ENCODE data around the gene ERP27.

DNA sequence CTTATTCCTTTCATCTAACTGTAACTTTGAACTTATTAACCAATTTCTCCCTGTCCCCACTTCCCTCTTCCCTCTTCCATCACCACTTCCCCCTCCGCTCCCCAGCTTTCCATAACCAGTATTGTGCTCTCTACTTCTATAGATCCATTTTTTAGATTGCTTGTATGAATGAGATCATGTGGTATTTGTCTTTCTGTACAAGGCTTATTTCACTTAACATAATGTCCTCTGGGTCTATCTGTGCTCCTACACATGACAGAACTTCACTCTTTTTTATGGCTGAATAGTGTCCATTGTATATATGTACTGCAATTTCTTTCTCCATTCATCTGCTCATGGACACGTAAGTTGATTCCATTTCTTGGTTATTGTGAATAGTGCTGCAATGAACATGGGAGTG lies 14.4 kb downstream of the ERP27 start:
- TF ChIP-seq POLR2A (IDR thresholded peaks at IDR 0.05): no peak
- TF ChIP-seq, protein P1, sequence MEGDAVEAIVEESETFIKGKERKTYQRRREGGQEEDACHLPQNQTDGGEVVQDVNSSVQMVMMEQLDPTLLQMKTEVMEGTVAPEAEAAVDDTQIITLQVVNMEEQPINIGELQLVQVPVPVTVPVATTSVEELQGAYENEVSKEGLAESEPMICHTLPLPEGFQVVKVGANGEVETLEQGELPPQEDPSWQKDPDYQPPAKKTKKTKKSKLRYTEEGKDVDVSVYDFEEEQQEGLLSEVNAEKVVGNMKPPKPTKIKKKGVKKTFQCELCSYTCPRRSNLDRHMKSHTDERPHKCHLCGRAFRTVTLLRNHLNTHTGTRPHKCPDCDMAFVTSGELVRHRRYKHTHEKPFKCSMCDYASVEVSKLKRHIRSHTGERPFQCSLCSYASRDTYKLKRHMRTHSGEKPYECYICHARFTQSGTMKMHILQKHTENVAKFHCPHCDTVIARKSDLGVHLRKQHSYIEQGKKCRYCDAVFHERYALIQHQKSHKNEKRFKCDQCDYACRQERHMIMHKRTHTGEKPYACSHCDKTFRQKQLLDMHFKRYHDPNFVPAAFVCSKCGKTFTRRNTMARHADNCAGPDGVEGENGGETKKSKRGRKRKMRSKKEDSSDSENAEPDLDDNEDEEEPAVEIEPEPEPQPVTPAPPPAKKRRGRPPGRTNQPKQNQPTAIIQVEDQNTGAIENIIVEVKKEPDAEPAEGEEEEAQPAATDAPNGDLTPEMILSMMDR (IDR thresholded peaks at IDR 0.05): no peak

Measured in adrenal gland (tissue), 5 donors.